ENCODE results near the gene ATP5MC2. TPM values are rescaled to one million over a fixed set of nuclear protein-coding genes. Genes with fewer than 3 reads are reported as not detected.

ATP5MC2 gene
- total RNA-seq, 3 donors from 2014 or later = 286 to 394 (median 306) TPM

DNA sequence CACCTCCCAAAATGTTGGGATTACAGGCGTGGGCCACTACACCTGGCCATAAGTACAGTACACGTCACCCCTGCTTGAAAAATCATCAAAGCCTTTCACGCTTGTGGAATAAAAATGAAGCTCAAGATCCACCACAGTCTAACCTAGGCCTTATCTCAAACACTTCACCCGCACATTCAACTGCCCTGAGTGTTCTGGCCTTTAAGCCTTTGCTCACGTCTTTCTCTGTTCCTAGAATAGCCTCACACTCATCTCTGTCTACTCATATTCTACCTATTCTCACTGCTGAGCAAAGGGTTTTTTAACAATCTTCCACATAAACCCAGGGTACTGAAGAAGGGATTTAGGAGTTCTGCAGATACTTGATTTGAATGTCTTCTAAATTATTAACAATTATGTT is 41.4 kb upstream of the ATP5MC2 start:
- no peak for DNase-seq (ENCODE audit: low spot score in 2 of 2)
- intact Hi-C loops (cut with DNase I; ENCODE audit: low total_unique reads) = no loop called here
- Histone ChIP-seq H3K9me3 (no peaks in the 10 kb centered on the region), H3K27me3 (no peaks in the 10 kb centered on the region), H3K4me1 (no peaks in the 10 kb centered on the region), H3K4me3 (no peak overlapping the region), H3K27ac (no peak overlapping the region), H3K36me3 (peaks cover 8% of the 10 kb centered on the region)
- TF ChIP-seq POLR2AphosphoS5 (IDR thresholded peaks at IDR 0.05) (no peak), POLR2A (IDR thresholded peaks at IDR 0.05) (no peak)
- TF ChIP-seq, protein P1, sequence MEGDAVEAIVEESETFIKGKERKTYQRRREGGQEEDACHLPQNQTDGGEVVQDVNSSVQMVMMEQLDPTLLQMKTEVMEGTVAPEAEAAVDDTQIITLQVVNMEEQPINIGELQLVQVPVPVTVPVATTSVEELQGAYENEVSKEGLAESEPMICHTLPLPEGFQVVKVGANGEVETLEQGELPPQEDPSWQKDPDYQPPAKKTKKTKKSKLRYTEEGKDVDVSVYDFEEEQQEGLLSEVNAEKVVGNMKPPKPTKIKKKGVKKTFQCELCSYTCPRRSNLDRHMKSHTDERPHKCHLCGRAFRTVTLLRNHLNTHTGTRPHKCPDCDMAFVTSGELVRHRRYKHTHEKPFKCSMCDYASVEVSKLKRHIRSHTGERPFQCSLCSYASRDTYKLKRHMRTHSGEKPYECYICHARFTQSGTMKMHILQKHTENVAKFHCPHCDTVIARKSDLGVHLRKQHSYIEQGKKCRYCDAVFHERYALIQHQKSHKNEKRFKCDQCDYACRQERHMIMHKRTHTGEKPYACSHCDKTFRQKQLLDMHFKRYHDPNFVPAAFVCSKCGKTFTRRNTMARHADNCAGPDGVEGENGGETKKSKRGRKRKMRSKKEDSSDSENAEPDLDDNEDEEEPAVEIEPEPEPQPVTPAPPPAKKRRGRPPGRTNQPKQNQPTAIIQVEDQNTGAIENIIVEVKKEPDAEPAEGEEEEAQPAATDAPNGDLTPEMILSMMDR (IDR thresholded peaks at IDR 0.05) = no peak

- no peak overlapping the region for H3K27ac ChIP-seq
- no peak for TF ChIP-seq POLR2A (IDR thresholded peaks at IDR 0.05)
- no peak for TF ChIP-seq POLR2AphosphoS5 (IDR thresholded peaks at IDR 0.05)
- TF ChIP-seq, protein P1 (IDR thresholded peaks at IDR 0.05) = no peak
- no peaks in the 10 kb centered on the region for H3K27me3 ChIP-seq
- H3K4me1 ChIP-seq = no peaks in the 10 kb centered on the region
- H3K4me3 ChIP-seq = no peak overlapping the region
- no peaks in the 10 kb centered on the region for H3K9me3 ChIP-seq
- H3K36me3 ChIP-seq = peaks cover 8% of the 10 kb centered on the region
- DNase-seq (ENCODE audit: low spot score in 2 of 2) = no peak
- intact Hi-C loops (cut with DNase I; ENCODE audit: low total_unique reads) = no loop called here
Measured at GRCh38 chr12:53714004-53714403, 38.1 kb upstream of the ATP5MC2 start.

DNA sequence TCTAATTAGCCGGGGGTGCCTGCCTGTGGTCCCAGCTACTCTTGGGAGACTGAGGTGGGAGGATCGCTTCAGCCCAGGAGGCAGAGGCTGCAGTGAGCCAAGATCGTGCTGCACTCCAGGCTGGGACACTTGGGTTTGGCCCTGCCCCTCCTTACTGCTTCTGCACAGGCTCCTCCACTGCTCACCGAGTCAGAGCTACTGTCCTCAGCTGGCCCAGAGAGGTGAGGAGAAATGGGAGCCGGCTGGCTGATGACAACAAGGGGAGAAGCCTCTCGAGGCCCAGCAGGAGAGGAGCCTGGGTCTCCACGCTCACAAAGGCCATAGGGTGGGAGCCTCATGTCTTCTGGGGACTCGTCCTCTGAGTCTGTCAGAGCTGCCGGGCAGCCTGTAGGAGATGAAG is 37.6 kb upstream of the ATP5MC2 start:
- intact Hi-C loops (cut with DNase I; ENCODE audit: low total_unique reads) = no loop called here
- no peak for DNase-seq (ENCODE audit: low spot score in 2 of 2)
- TF ChIP-seq, protein P1 (IDR thresholded peaks at IDR 0.05) = no peak
- TF ChIP-seq POLR2A (IDR thresholded peaks at IDR 0.05) (no peak), POLR2AphosphoS5 (IDR thresholded peaks at IDR 0.05) (no peak)
- Histone ChIP-seq H3K4me3 (no peak overlapping the region), H3K27me3 (no peaks in the 10 kb centered on the region), H3K4me1 (no peaks in the 10 kb centered on the region), H3K9me3 (no peaks in the 10 kb centered on the region), H3K36me3 (peaks cover 8% of the 10 kb centered on the region), H3K27ac (no peak overlapping the region)

GRCh38 chr12:53712059-53712643 is 36.3 kb upstream of the ATP5MC2 start:
- DNase-seq (ENCODE audit: low spot score in 2 of 2) = no peak
- Histone ChIP-seq H3K9me3 (no peaks in the 10 kb centered on the region), H3K36me3 (peaks cover 8% of the 10 kb centered on the region), H3K4me3 (no peak overlapping the region), H3K27me3 (no peaks in the 10 kb centered on the region), H3K27ac (no peak overlapping the region), H3K4me1 (no peaks in the 10 kb centered on the region)
- TF ChIP-seq POLR2AphosphoS5 (IDR thresholded peaks at IDR 0.05) = no peak
- TF ChIP-seq, protein P1 (IDR thresholded peaks at IDR 0.05) = no peak
- intact Hi-C loops (cut with DNase I; ENCODE audit: low total_unique reads) = no loop called here

DNA sequence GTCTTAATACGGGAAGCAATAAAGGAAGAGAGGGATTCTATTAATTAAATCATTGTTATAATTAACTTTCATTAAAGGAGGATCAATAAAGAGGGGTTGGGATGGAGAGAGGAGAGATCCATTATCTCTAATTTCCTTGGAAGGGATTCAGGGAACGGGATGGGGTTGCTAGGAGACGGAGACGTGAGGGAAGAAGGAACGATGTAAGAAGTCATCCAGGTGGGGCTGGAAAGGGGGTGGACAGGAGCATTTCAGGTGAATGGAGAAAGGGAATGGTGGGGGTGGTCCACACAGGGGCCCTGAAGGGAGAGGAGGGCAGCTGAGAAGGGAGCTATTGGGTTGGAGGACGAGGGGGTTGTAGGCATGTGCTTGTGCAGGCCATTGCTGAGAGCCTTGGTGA is 34.2 kb upstream of the ATP5MC2 start:
- no peak for DNase-seq (ENCODE audit: low spot score in 2 of 2)
- Histone ChIP-seq H3K4me3 (no peak overlapping the region), H3K27me3 (no peaks in the 10 kb centered on the region), H3K4me1 (no peaks in the 10 kb centered on the region), H3K9me3 (no peaks in the 10 kb centered on the region), H3K36me3 (peaks cover 6% of the 10 kb centered on the region), H3K27ac (no peak overlapping the region)
- TF ChIP-seq, protein P1 (IDR thresholded peaks at IDR 0.05) = no peak
- TF ChIP-seq POLR2A (IDR thresholded peaks at IDR 0.05) = no peak
- no peak for TF ChIP-seq POLR2AphosphoS5 (IDR thresholded peaks at IDR 0.05)
- intact Hi-C loops (cut with DNase I; ENCODE audit: low total_unique reads) = no loop called here

Measured in breast epithelium (tissue), 4 donors.